Astrocyte (in vitro differentiated cells and primary cell): ENCODE data around the gene ACTN1.

Source experiments
- EZH2 ChIP-seq: IDR thresholded peaks from 2 replicates; pipeline ENCODE4 v1.6.1; 2012; ENCODE audit warnings: mild to moderate bottlenecking, low read length, inconsistent platforms; ENCODE audit not compliant: insufficient read depth
- TF ChIP-seq, protein P1 (sequence below): IDR thresholded peaks from 2 replicates; pipeline ENCODE4 v1.5.1; 2011; ENCODE audit warnings: low read depth, mild to moderate bottlenecking, inconsistent platforms, low read length, moderate library complexity; ENCODE audit not compliant: insufficient read depth

DNA sequence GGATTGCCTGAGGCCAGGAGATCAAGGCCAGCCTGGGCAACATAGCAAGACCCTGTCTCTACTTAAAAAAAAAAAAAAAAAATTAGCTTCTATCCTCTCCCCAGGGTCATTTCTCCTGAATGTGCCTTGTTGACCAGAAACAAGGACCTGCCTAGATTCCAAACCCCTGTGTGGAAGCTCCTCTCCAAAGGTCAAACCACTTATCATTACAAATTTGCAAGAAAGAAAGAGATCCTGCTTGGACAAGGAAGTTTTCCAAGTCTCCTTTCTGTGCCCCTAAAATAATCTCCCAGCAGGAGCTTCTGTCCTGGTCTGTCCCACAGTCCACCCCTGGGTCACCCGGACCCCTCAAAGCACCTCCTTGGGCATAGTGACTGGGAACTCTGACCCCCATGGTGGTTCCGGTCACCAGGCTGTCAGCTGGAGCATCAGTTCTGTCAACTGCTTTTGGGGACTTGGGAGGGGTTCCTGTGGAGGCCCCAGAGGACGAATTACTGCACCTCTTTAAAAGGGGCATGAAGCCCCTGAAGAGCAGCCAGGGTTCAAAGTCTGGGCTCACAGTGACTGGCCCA lies 38.4 kb downstream of the ACTN1 start:
- no peak for TF ChIP-seq EZH2
- TF ChIP-seq, protein P1, sequence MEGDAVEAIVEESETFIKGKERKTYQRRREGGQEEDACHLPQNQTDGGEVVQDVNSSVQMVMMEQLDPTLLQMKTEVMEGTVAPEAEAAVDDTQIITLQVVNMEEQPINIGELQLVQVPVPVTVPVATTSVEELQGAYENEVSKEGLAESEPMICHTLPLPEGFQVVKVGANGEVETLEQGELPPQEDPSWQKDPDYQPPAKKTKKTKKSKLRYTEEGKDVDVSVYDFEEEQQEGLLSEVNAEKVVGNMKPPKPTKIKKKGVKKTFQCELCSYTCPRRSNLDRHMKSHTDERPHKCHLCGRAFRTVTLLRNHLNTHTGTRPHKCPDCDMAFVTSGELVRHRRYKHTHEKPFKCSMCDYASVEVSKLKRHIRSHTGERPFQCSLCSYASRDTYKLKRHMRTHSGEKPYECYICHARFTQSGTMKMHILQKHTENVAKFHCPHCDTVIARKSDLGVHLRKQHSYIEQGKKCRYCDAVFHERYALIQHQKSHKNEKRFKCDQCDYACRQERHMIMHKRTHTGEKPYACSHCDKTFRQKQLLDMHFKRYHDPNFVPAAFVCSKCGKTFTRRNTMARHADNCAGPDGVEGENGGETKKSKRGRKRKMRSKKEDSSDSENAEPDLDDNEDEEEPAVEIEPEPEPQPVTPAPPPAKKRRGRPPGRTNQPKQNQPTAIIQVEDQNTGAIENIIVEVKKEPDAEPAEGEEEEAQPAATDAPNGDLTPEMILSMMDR = no peak
